ENCODE results near the gene SLC6A19. TPM values are rescaled to one million over a fixed set of nuclear protein-coding genes. Genes with fewer than 3 reads are reported as not detected.
"Not testable (repeated sequence)": the region's sequence is repeated elsewhere in the genome, so short reads cannot be mapped to it uniquely, and the experiment has no call there.

SLC6A19 gene
- not detected in 2 replicates for total RNA-seq

DNA sequence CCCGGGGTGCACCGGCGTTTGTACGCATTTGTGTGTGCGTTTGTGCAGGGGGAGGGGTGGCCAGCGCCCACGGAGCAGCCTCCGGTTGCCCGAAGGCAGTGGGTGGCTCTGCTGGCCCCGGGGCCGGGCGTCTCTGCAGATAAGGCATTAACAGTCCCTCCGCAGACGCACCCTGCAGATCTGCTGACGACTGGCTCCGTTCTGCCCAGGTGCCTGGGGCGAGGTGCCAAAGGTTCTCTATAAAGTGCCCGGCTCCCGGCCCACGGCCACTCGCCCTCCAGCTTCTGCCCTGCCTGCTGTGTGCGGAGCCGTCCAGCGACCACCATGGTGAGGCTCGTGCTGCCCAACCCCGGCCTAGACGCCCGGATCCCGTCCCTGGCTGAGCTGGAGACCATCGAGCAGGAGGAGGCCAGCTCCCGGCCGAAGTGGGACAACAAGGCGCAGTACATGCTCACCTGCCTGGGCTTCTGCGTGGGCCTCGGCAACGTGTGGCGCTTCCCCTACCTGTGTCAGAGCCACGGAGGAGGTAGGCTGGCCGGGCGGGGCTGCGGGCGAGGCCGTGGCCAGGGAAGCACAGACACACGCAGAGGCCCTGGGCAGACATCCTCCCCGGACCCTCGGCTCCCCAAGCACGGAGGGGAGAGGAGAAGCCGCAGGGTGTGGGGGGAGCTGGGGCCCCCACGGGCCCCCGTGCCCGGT lies at the start of gene SLC6A19:
SLC6A19 (plus strand) TSS at position 269 of the 699 bp plus-strand sequence; CDS start at position 325, 56 bp downstream.
- intact Hi-C loops (cut with micrococcal nuclease): no loop called here

- intact Hi-C loops (cut with micrococcal nuclease): no loop called here
These were observed 49.2 kb upstream of the SLC6A19 start for GRCh38 chr5:1152156-1152555.

DNA sequence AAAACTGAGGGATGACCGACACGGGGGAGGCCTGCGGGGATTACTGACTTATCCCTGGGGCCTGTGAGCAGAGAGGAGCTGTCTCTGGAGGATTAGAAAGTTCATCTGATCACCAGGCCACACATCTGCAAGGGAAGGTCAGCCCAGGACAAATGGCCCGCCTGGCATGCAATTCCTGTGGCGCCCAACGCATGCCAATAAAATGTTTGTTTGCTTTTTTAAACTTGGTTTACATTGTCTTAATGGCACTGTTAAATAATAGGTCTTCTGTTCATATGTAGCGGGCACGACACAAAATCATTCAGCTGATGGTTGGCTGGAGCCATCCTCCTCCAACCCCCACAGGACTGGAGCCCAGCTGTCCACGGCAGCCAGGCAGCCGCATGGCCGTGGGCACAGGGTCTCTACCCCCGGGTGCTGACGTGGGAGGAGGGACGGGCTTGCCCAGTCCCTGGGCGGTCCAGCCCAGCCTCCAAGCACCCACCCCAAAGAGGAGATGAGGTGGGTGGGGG lies 48.6 kb upstream of the SLC6A19 start:
- intact Hi-C loops (cut with micrococcal nuclease): no loop called here

DNA sequence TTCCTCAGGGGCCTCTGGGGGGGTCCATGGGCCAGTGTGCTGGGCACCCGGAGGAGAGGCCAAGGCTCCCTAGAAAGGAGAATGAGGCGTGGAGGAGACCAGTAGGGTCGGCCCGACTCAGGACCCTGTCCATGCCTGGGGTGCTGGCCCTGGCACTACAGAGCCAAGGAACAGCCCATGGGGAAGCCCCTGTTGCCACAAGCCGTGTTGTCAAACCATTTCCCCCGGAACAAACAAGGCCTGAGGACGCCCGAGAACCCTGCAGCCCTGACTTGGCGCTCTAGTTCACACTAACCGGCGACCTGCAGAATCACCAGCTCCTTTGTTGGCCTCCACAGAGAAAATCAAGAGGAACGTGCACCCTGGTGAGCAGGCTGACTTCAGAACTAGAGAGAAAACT lies 48.0 kb upstream of the SLC6A19 start:
- intact Hi-C loops (cut with micrococcal nuclease): no loop called here

GRCh38 chr5:1155191-1156032 lies 46.0 kb upstream of the SLC6A19 start:
- intact Hi-C loops (cut with micrococcal nuclease): no loop called here

- intact Hi-C loops (cut with micrococcal nuclease): no loop called here
These were observed 45.2 kb upstream of the SLC6A19 start for GRCh38 chr5:1156033-1156753.

GRCh38 chr5:1156754-1157460 lies 44.5 kb upstream of the SLC6A19 start:
- intact Hi-C loops (cut with micrococcal nuclease): no loop called here

GRCh38 chr5:1157461-1157986 lies 43.9 kb upstream of the SLC6A19 start:
- intact Hi-C loops (cut with micrococcal nuclease): not testable (repeated sequence)

GRCh38 chr5:1158647-1159340 lies 42.6 kb upstream of the SLC6A19 start:
- intact Hi-C loops (cut with micrococcal nuclease): no loop called here

DNA sequence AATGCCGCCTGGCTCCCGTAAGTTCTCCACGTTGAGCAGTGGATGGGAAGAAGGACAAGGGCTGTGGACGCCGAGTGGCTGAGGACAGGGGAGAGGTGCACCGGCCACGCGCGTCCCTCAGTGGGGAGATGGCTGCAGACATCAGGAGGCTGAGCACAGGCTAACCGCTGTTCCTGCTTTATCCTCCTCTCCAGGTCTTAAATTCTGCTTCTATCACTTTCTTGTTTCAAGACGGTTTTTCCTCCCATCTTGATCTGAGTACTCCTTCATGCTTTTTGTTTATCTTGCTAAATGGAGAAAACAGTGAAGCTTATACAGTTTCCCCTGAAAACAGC lies 42.1 kb upstream of the SLC6A19 start:
- intact Hi-C loops (cut with micrococcal nuclease): no loop called here

DNA sequence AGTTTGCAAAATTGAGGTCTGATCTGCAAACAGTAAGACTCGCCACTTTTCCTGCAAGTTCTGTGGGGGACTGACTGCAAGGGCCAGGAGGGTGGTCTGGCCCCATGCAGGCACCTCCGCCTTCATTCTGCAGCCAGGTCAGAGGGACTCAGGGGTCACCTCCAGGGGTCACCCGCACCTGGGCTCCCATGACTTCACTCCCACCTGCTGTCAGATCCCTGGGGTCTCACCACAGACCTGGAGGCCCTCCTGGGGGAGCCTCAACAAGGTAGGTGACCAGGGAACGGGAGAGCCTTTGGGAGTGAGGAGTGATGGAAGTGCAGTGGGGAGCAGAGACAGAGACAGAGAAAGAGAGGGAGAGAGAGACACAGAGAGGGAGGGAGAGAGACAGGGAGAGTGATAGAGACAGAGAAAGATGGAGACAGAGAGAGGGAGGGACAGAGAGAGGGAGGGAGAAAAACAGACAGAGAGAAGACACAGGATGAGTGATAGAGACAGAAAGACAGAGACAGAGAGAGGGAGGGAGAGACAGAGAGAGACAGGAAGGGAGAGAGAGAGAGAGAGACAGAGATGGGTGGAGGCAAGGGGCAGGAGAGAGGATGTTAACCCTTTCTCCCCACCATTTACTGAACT lies 41.5 kb upstream of the SLC6A19 start:
- intact Hi-C loops (cut with micrococcal nuclease): no loop called here

DNA sequence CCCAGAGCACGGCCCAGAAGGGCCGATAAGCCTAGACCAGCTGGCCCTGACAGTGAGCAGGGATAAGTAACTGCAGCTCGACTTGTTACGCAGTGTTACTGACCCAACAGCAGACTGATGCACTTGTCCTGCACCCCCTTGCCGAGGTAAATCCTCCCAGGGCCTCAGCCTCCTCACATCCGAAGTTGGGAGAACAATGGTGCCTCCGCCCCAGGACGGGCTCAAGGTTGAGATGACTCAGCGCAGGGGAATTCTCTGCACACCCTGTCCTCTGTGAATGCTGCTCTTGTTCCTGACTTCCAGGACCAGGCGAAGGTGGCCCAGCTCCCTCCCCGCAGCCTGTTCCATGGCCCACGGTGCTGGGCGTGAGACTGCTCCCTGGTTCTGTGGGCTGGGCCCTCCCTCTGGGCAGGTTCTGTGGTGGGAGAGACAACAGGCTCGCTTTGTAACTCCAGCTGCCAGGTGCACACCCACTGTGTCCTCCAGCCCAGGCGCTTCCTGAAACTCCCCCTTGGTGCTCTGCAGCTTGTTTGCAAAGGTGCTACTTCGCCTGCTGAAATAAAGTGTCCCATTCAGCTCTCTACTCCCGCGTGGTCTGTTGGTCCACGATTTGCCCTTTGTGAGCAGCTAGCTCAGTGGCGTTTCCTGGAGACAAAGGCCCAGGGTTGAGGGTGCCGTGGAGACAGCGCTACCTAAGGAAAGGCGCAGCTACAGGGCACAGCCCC lies 40.1 kb upstream of the SLC6A19 start:
- intact Hi-C loops (cut with micrococcal nuclease): no loop called here

DNA sequence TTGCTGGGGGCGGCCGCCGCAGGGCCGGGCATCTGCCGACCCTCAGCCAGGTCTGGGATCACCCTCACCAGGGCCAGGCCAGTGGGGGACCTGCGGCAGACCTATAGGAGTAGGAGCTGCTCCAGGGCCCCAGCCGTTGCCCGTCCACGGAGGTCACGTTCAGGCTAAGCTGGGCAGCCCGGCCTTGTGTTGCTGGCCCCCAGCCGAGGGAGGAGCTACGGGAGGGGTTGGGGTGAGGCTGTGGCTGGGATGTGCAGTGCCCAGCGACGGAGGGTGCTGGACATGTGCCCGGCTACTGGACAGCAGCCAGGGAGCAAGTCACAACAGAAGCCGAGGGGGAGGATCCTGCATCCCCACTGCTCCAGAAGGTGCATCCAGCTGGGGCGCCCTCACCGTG lies 39.6 kb upstream of the SLC6A19 start:
- intact Hi-C loops (cut with micrococcal nuclease): no loop called here

GRCh38 chr5:1162276-1162675 lies 39.1 kb upstream of the SLC6A19 start:
- intact Hi-C loops (cut with micrococcal nuclease): no loop called here

- intact Hi-C loops (cut with micrococcal nuclease): no loop called here
These were observed 38.6 kb upstream of the SLC6A19 start for GRCh38 chr5:1162751-1163150.

DNA sequence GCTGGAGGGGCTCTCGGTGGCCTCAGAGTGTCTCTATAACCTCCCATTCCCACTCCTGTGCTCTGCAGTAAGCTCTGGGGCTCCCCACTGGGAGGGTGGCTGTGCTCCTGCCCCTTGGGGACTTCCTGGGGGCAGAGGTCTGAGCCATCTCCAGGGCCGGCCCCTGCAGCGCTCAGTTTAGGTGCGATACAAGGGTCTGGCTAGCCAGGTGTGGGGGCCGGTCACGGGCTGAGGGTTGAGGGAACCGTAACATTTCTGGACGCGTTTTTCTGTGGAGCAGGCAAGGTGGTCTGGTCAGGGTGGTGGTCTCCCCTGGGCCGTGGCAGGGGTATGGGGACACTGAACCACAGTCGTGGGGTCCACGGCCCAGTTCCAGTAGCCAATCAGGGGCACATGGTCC lies 38.0 kb upstream of the SLC6A19 start:
- intact Hi-C loops (cut with micrococcal nuclease): no loop called here

DNA sequence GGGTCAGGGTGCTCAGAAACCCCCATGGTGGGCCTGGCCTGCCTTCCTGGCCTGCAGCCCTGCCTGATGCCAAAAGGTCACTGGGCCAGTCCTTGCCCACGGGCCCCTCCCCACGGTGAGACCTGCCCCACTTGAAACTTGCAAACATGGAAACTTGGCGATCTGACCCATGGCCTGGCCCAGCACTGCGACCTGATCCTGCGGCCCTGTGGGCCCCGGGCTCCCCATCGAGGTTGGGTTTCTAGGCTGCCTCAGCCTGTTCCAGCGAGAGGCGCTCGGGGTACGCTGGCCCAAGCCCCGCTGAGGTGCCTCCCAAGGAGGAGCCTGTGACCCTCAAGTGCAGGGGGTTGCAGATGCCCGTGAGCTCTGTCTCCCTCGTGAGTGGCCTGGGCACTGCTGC lies 37.5 kb upstream of the SLC6A19 start:
- intact Hi-C loops (cut with micrococcal nuclease): no loop called here

DNA sequence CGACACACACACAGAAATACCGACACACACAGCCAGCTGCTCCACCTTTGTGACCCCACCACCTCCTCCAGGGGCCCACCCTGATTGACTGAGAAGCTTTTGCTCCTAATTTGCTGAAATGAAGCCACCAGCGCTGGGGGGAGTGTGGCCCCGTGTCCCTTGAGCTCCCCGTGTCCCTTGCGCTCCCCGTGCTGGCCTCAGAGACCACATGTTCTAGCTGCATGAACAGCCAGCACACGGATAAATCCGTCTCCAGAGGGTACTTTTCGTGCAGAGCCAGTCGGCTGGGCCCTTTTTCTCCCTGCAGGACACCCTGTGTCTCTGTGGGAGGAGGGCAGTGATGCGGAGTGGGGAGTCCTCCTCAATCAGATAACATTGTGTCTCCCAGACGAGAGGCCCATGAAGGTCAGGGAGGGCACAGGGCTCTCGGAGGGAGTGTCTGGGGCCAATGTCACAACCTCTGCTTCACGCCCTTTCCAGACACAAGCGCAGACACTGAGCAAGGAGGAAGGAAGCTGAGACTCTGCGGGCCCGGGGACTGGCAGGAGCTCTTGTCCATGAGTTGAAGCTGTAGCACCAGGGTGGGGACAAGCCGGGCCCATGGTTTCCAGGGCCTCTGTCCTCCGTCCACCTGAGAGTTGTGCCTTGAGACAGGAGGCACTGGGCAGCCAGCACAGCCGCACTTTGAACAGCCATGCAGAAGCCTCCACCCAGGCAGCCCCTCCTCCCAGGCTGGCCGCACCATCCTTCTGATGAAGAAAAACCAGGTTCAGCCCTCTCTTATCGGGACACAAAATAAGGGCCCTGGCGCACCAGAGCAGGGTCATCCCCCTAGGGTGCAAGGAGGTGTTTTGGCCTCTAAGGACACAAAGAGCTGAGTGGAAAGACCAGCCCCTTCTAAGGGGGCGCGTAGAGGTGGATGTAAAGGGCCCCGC lies 36.4 kb upstream of the SLC6A19 start:
- intact Hi-C loops (cut with micrococcal nuclease): no loop called here

Measured in T-helper 2 cell treated with Interferon-gamma antibody and Interleukin-4, amounts not matched to agents 100 ng/mL and 5 ng/mL, for 36 hours (primary cell).